Measurements from ENCODE around the gene NCMAP. TPM values are rescaled to one million over a fixed set of nuclear protein-coding genes. Genes with fewer than 3 reads are reported as not detected.

NCMAP gene
- total and polyA plus RNA-seq, 4 donors, result 0.25 to 0.81 (median 0.62) TPM; not detected in 1

- no peak for ATAC-seq (ENCODE audit: low FRiP score)
- WGBS, 2 donors, result 70 to 72% methylated on average over 3 of the region's 3 CpGs
These were observed 54.1 kb downstream of the NCMAP start for GRCh38 chr1:24609949-24610517.

GRCh38 chr1:24619376-24619775, 63.5 kb downstream of the NCMAP start:
- H3K27ac ChIP-seq (ENCODE audit: low read depth in 1 of 2, low read length in 2 of 2), result no peak overlapping the region
- DNase-seq (no peak), ATAC-seq (ENCODE audit: low FRiP score) (no peak)
- no peak overlapping the region for H3K4me3 ChIP-seq (ENCODE audit: low read length in 2 of 2)
- no peaks in the 10 kb centered on the region for H3K36me3 ChIP-seq (ENCODE audit: control insufficient read depth in 1 of 2, insufficient read depth in 2 of 2, low read length in 1 of 2)
- WGBS, 2 donors, result 61 to 73% methylated on average over 5 of the region's 5 CpGs
- no peaks in the 10 kb centered on the region for H3K27me3 ChIP-seq (ENCODE audit: control insufficient read depth in 1 of 2, insufficient read depth in 2 of 2, low read length in 1 of 2)
- H3K9me3 ChIP-seq (ENCODE audit: control insufficient read depth, low read length), result peaks cover 1% of the 10 kb centered on the region
- H3K4me1 ChIP-seq (ENCODE audit: control insufficient read depth in 1 of 2, insufficient read depth in 2 of 2, low read length in 2 of 2), result no peaks in the 10 kb centered on the region
- intact Hi-C loops (cut with DNase I), result no loop called here

More at GRCh38 chr1:24609949-24610517, 54.1 kb downstream of the NCMAP start:
- Histone ChIP-seq H3K4me3 (ENCODE audit: low read length in 2 of 2) (no peak overlapping the region), H3K27me3 (ENCODE audit: control insufficient read depth in 1 of 2, insufficient read depth in 2 of 2, low read length in 1 of 2) (no peaks in the 10 kb centered on the region), H3K9me3 (ENCODE audit: control insufficient read depth, low read length) (no peaks in the 10 kb centered on the region), H3K36me3 (ENCODE audit: control insufficient read depth in 1 of 2, insufficient read depth in 2 of 2, low read length in 1 of 2) (no peaks in the 10 kb centered on the region), H3K4me1 (ENCODE audit: control insufficient read depth in 1 of 2, insufficient read depth in 2 of 2, low read length in 2 of 2) (no peaks in the 10 kb centered on the region), H3K27ac (ENCODE audit: low read depth in 1 of 2, low read length in 2 of 2) (no peak overlapping the region)
- no peak for DNase-seq
- intact Hi-C loops (cut with DNase I), result no loop called here

- Histone ChIP-seq H3K9me3 (ENCODE audit: control insufficient read depth, low read length) (peaks cover 3% of the 10 kb centered on the region), H3K36me3 (ENCODE audit: control insufficient read depth in 1 of 2, insufficient read depth in 2 of 2, low read length in 1 of 2) (no peaks in the 10 kb centered on the region), H3K4me3 (ENCODE audit: low read length in 2 of 2) (no peak overlapping the region), H3K27me3 (ENCODE audit: control insufficient read depth in 1 of 2, insufficient read depth in 2 of 2, low read length in 1 of 2) (no peaks in the 10 kb centered on the region), H3K27ac (ENCODE audit: low read depth in 1 of 2, low read length in 2 of 2) (no peak overlapping the region), H3K4me1 (ENCODE audit: control insufficient read depth in 1 of 2, insufficient read depth in 2 of 2, low read length in 2 of 2) (no peaks in the 10 kb centered on the region)
- intact Hi-C loops (cut with DNase I), result no loop called here
- DNase-seq (no peak), ATAC-seq (ENCODE audit: low FRiP score) (no peak)
- WGBS, 2 donors, result 73 to 79% methylated on average over 5 of the region's 5 CpGs
These were observed 64.8 kb downstream of the NCMAP start for GRCh38 chr1:24620678-24621077.

- ATAC-seq (ENCODE audit: low FRiP score), result no peak
- WGBS, 2 donors, result 64 to 70% methylated on average over 5 of the region's 5 CpGs
- no peak for DNase-seq
- H3K27ac ChIP-seq (ENCODE audit: low read depth in 1 of 2, low read length in 2 of 2), result no peak overlapping the region
- intact Hi-C loops (cut with DNase I), result no loop called here
- no peaks in the 10 kb centered on the region for H3K36me3 ChIP-seq (ENCODE audit: control insufficient read depth in 1 of 2, insufficient read depth in 2 of 2, low read length in 1 of 2)
- H3K27me3 ChIP-seq (ENCODE audit: control insufficient read depth in 1 of 2, insufficient read depth in 2 of 2, low read length in 1 of 2), result no peaks in the 10 kb centered on the region
- no peaks in the 10 kb centered on the region for H3K4me1 ChIP-seq (ENCODE audit: control insufficient read depth in 1 of 2, insufficient read depth in 2 of 2, low read length in 2 of 2)
- no peak overlapping the region for H3K4me3 ChIP-seq (ENCODE audit: low read length in 2 of 2)
- peaks cover 3% of the 10 kb centered on the region for H3K9me3 ChIP-seq (ENCODE audit: control insufficient read depth, low read length)
These were observed 65.2 kb downstream of the NCMAP start for GRCh38 chr1:24621121-24621520.

GRCh38 chr1:24622218-24622617, 66.3 kb downstream of the NCMAP start:
- Histone ChIP-seq H3K4me1 (ENCODE audit: control insufficient read depth in 1 of 2, insufficient read depth in 2 of 2, low read length in 2 of 2) (no peaks in the 10 kb centered on the region), H3K27me3 (ENCODE audit: control insufficient read depth in 1 of 2, insufficient read depth in 2 of 2, low read length in 1 of 2) (no peaks in the 10 kb centered on the region), H3K36me3 (ENCODE audit: control insufficient read depth in 1 of 2, insufficient read depth in 2 of 2, low read length in 1 of 2) (no peaks in the 10 kb centered on the region), H3K9me3 (ENCODE audit: control insufficient read depth, low read length) (peaks cover 3% of the 10 kb centered on the region), H3K4me3 (ENCODE audit: low read length in 2 of 2) (no peak overlapping the region), H3K27ac (ENCODE audit: low read depth in 1 of 2, low read length in 2 of 2) (no peak overlapping the region)
- intact Hi-C loops (cut with DNase I), result no loop called here
- ATAC-seq (ENCODE audit: low FRiP score) (no peak), DNase-seq (no peak)
- WGBS, 2 donors, result 24 to 36% methylated on average over 4 of the region's 4 CpGs

GRCh38 chr1:24632832-24633175, 76.9 kb downstream of the NCMAP start:
- Histone ChIP-seq H3K27me3 (ENCODE audit: control insufficient read depth in 1 of 2, insufficient read depth in 2 of 2, low read length in 1 of 2) (no peaks in the 10 kb centered on the region), H3K4me3 (ENCODE audit: low read length in 2 of 2) (no peak overlapping the region), H3K36me3 (ENCODE audit: control insufficient read depth in 1 of 2, insufficient read depth in 2 of 2, low read length in 1 of 2) (no peaks in the 10 kb centered on the region), H3K27ac (ENCODE audit: low read depth in 1 of 2, low read length in 2 of 2) (no peak overlapping the region), H3K9me3 (ENCODE audit: control insufficient read depth, low read length) (no peaks in the 10 kb centered on the region), H3K4me1 (ENCODE audit: control insufficient read depth in 1 of 2, insufficient read depth in 2 of 2, low read length in 2 of 2) (no peaks in the 10 kb centered on the region)
- intact Hi-C loops (cut with DNase I), result loop anchor here (10.0 kb wide), 3 partner anchors 238 to 438 kb away; no protein-coding TSS in a partner anchor
- no peak for DNase-seq
- WGBS, 2 donors, result 96 to 97% methylated on average over 1 of the region's 1 CpG
- no peak for ATAC-seq (ENCODE audit: low FRiP score)

GRCh38 chr1:24635195-24635843, 79.4 kb downstream of the NCMAP start:
- H3K9me3 ChIP-seq (ENCODE audit: control insufficient read depth, low read length), result no peaks in the 10 kb centered on the region
- no peak for DNase-seq
- intact Hi-C loops (cut with DNase I), result loop anchor here (10.0 kb wide), 3 partner anchors 241 to 441 kb away; no protein-coding TSS in a partner anchor
- no peak for ATAC-seq (ENCODE audit: low FRiP score)
- 7% methylated on average over 4 of the region's 4 CpGs for WGBS, 2 donors
- H3K4me3 ChIP-seq (ENCODE audit: low read length in 2 of 2), result no peak overlapping the region
- H3K36me3 ChIP-seq (ENCODE audit: control insufficient read depth in 1 of 2, insufficient read depth in 2 of 2, low read length in 1 of 2), result no peaks in the 10 kb centered on the region
- H3K27me3 ChIP-seq (ENCODE audit: control insufficient read depth in 1 of 2, insufficient read depth in 2 of 2, low read length in 1 of 2), result no peaks in the 10 kb centered on the region
- H3K27ac ChIP-seq (ENCODE audit: low read depth in 1 of 2, low read length in 2 of 2), result no peak overlapping the region
- H3K4me1 ChIP-seq (ENCODE audit: control insufficient read depth in 1 of 2, insufficient read depth in 2 of 2, low read length in 2 of 2), result no peaks in the 10 kb centered on the region

GRCh38 chr1:24636661-24637357, 80.9 kb downstream of the NCMAP start:
- Histone ChIP-seq H3K4me3 (ENCODE audit: low read length in 2 of 2) (no peak overlapping the region), H3K27ac (ENCODE audit: low read depth in 1 of 2, low read length in 2 of 2) (no peak overlapping the region), H3K4me1 (ENCODE audit: control insufficient read depth in 1 of 2, insufficient read depth in 2 of 2, low read length in 2 of 2) (no peaks in the 10 kb centered on the region), H3K27me3 (ENCODE audit: control insufficient read depth in 1 of 2, insufficient read depth in 2 of 2, low read length in 1 of 2) (no peaks in the 10 kb centered on the region), H3K9me3 (ENCODE audit: control insufficient read depth, low read length) (no peaks in the 10 kb centered on the region), H3K36me3 (ENCODE audit: control insufficient read depth in 1 of 2, insufficient read depth in 2 of 2, low read length in 1 of 2) (no peaks in the 10 kb centered on the region)
- intact Hi-C loops (cut with DNase I), result loop anchor here (10.0 kb wide), 3 partner anchors 242 to 442 kb away; no protein-coding TSS in a partner anchor
- DNase-seq, result no peak
- ATAC-seq (ENCODE audit: low FRiP score), result no peak
- 68% methylated on average over 3 of the region's 3 CpGs for WGBS, 2 donors
